HT1080 (cell line): ENCODE results near the gene PPP1R13L. TPM values are rescaled to one million over a fixed set of nuclear protein-coding genes. Genes with fewer than 3 reads are reported as not detected.

Experiments
- DNase-seq: peaks from one replicate; pipeline ENCODE4 v3.0.0-alpha.2; 2015; ENCODE audit warnings: low read depth
- total RNA-seq: library from RNA; depleted of rRNA; stranded (reverse); fragments of >200 nt; shearing (Covaris generic); gene quantifications from 2 replicates; pipeline ENCODE4 v1.2.3, GENCODE V29; 2014

PPP1R13L gene
- total RNA-seq, 1 experiment from 2014 or later, result 34.3 TPM

DNA sequence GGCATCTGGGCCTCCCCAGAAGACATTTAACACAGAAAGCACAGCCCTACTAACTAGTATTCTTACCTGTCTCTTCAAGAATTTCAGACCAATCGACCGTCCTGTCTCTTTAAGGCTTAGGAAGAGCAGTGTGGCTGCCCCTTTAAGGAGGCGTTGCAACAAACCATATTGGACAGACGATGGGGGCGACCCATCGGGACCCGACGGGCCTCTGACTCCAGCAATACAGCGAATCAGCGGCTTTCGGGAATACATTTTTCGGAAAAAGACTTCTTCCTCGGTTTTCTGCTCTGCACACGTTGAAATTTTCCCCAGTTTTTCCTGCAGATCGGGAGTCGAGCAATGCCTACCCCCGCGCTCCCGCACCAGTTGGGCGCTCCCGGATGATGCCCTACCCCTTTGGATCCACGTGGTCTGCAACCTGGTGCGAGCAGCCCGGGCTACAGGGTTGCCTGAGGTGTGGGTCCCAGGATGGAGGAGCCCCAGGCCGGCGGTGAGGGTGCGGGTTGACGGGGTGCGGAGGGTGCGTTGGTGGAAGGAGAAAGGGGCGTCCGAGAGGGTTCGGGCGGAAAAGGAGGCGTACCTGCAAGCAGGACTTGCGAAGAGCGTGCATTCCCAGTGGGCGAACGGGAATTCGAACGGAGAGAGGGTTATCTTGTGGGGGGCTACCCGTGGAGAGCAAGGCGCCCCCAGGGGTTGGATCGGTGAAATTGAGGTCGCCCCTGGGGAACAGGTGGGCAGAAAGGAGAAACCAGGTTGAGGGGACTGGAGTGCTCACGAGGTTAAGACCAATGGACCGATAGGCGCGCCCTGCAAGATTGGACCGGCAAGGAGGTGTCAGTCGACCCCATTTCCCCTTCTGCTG lies 1.6 kb upstream of the PPP1R13L start, which contains the start of gene POLR1G:
Gene POLR1G, plus strand, starts transcription at position 419 of the 865 bp plus-strand sequence. Its CDS starts 53 bp downstream, at position 472.
- DNase-seq, result peak; percentile 86

- DNase-seq, result peak; percentile 94
These were observed 761 bp upstream of the PPP1R13L start for GRCh38 chr19:45405435-45406225.

DNA sequence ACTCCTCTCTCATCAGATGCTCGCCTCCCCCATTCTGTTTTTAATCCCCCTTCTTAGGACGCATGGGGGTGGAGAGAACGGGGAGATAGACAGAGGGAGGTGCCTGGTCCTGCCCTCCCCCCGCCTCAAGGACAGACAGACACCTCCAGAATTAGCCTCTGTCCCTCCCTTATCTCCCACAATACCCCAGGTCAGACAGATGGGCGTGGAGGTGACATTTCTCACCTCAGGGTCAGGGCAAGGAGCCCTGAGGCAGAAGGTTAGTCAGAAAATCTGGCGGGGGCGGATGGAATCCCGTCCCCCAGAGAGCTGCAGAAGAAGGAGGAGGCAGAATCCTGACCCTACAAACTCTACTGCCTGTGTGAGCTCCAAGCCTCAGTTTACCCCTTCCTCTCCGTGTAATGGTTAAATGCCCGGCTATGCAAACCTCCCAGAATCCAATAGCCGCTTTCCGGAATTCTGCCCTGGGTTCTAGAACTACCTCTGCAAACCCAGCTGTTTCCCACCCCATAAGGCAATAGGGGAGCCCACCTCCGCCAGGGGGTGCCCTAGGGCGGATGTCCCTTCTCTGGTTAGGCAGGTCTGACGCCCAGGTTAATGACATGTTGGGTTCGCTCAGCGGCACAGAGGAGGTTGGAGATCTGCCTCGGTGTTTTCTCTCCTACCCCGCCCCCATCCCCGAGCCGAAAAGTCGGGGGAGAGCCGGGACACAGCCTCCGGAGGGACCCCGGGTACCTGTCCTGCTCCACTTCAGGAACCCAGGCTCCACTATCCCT lies 900 bp downstream of the PPP1R13L start:
- peak; percentile 67 for DNase-seq

DNA sequence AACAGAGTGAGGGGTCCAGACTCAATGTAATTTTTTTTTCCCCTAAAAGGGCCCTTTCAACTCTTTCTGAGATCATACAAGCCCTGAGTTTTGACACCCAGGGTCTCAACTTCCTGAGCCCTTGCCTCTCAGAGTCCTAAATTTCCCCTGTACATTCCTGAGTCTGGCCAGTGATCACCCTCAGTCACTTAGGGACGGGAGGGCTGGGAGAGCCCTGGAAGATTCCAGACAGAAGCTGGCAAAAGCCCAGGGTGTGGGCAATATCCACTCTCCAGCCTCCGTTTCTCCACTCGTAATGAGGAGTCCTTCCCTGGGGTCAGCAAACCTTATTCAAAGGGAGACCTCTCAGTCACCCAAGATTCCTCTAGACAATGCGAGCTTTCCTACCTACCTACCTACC lies 1.6 kb downstream of the PPP1R13L start:
- no peak for DNase-seq

DNA sequence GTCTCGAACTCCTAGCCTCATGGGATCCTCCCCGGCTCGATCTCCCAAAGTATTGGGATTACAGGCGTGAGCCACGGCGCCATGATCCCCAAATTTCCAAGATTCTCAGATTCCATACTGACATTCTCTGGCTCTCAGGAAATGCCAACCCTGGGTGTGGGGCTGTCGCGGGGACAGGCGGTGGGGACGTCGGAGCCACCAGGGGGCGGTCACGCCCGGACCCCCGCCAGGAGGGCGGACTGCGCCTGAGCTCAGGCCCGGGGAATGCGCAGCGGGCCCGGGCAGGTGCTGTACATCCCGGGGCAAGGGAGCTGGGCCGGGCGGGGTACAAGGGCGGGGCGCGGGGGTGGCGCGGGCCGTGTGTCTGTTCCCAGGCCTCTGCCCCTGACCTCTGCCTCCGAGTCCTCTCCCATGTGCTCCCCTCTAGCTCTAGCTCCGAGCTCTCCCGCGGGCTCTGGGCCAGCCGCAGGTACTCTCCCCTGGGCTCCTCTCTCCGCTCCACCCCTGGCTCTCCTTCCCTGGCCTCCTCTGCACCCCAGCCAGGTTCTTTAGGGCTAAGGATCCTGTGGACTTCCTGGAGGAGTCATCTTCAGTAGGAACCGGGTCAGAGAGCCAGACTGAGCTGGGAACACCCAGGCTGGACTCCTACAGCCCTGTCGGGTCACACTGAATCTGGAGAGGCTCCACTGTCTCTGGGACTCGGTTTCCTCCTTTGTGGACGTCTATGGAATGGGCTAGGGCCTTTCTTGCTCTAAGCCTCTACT lies 2.4 kb downstream of the PPP1R13L start:
- DNase-seq, result no peak

- no peak for DNase-seq
These were observed 3.1 kb downstream of the PPP1R13L start for GRCh38 chr19:45401815-45402214.

DNA sequence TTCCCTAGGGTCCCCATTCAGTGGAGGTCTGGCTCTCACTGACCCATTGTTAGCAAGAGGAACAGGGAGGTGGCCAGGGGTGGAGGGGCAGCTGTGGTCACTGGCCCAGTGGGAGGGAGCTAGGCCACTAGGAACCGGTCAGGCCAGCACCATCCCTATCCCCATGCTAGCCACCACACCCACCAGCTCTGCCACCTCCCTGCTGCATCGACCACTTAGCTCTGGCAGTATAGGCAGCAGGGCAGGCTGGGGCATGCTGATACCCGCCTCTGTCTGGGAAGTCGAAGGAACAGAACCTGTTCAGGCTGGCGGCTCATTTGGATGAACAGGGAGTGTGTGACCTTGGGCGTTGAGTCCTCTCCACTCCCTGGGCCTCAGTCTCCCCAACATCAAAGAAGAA lies 4.7 kb downstream of the PPP1R13L start:
- no peak for DNase-seq

GRCh38 chr19:45395821-45396617 lies 8.8 kb downstream of the PPP1R13L start:
- no peak for DNase-seq

DNA sequence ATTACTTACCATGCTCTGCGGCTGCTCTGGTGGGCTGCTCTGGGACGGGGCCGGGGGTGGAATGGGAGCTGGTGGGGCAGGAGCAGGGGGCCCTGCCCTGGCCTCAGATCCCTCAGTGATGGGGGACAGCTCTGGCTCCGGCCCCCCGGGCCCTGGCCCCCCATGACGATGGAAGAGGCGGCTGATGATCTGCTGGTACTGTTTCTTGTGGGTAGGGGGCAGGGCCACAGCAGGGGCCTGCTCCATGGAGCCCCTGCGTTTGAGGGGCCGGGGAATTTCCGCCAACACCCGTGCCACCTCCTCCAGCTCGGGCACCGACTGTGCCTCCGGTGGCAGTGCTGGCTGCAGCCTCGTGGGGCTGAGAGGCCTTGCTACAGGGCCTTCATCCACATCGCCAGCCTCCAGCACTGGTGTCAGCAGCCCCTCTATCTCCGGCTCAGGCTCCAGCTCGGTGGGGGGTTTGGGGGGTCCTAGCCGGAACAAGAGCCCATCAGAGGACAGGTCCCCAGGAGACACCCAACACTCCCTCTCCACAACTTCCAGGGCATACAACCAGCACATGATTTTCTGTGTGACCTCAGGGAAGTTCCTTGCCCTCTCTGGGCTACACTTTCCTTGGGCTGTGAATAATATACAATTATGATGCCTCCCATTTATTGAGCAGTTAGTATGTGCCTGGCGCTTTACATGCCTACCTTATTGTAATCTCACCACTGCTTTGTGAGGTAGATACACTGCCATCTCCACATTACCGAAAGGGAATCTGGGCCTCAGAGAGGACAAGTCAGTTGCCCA lies 12.8 kb downstream of the PPP1R13L start:
- DNase-seq, result no peak

GRCh38 chr19:45391346-45391745 lies 13.5 kb downstream of the PPP1R13L start:
- DNase-seq, result no peak

GRCh38 chr19:45385392-45386221 lies 19.3 kb downstream of the PPP1R13L start:
- no peak for DNase-seq

DNA sequence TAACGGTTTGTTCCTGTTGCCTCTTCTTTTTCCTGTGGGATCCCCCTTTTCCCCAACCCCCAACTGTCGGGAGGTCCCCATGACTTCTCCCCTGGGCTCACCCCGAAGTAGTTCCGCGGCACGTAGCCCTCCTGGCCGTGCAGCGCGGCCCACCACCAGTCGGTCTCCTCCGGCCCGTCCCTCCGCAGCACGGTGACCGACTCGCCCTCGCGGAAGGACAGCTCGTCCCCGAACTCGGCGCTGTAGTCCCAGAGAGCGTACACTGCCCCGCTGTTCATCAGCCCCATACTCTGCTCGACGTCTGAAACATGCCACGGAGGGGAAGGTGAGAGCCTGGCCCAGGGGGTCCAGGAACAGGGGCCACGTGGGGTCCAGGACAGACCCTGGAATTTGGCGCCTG lies 22.4 kb downstream of the PPP1R13L start:
- no peak for DNase-seq

- no peak for DNase-seq
These were observed 24.8 kb downstream of the PPP1R13L start for GRCh38 chr19:45380107-45380506.

GRCh38 chr19:45376045-45376724 lies 28.7 kb downstream of the PPP1R13L start:
- peak; percentile 98 for DNase-seq

DNA sequence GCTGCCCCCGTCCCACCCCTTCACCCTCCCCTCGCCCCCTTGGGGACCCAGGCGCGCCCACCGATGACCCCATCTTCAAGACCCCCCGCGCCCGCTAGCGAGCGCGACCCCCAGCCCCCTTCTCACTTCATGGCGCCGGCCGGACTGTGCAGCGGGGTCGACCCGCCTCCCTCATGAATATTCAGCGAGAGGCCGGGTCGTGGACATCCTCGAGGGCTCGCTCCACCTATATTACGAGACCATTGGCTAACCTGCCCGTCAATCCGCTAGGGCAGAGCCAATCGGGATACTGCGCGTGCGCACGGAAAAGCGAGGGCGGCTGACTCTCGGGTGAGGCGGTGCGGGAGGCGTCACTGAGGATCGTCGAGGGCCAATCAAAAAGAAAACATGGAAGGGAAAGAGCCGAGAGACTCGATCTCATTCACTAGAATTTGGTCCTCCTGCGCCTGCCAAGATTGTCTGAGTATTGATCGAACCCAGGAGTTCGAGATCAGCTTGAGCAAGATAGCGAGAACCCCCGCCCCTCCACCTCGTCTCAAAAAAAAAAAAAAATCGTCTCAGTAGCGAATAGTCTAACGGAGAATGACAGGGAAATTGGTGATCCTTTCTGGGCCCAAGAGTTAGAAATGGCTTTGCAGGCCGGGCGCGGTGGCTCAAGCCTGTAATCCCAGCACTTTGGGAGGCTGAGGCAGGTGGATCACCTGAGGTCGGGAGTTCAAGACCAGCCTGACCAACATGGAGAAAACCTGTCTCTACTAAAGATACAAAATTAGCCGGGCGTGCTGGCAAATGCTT lies 34.3 kb downstream of the PPP1R13L start, which contains the start of gene ERCC2:
Gene ERCC2, minus strand, starts transcription at position 164 of the 795 bp plus-strand sequence. Its CDS starts 33 bp downstream, at position 131.
- peak; percentile 97 for DNase-seq

DNA sequence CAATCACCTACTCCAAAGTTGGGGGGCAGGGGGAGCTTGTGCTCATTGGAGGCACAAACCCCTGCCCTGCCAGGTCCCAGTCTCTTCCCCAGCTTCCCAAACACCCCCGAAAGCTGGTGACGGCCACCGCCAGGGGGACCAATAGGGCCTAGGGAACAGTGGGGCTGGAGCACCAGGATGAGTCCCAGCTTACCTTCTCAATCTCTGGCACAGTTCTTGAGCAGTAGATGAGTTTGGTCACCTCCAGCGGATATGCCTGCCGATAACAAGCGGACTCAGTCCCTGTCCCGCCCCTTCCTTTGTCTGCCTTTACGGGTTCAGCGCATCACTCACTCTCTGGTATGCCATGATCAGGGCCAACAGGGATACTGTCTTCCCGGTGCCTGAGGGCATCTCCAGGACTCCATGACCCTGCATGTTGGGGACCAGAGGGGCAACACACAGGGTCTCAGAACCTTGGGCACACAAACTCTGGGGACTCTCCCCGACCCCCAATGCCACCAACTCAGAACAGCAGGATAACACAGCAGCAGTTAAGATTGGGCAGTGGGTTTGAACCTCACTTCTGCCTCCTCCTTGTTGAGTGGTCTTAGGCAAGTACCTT lies 36.0 kb downstream of the PPP1R13L start:
- no peak for DNase-seq
